Uterus (tissue), 2 donors: ENCODE measurements around the gene RNF225.

Experiments
- POLR2A ChIP-seq, 2 donors: fragments of 450-650 bp; IDR thresholded peaks; one replicate each; pipeline ENCODE4 v1.6.1; 2016; ENCODE audit warnings: antibody characterized with exemption in 2 of 2, mild to moderate bottlenecking in 1 of 2, moderate library complexity in 1 of 2
- TF ChIP-seq, protein P1 (sequence below), 4 experiments: fragments of 200-600 bp in 2 of 4; fragments of 450-650 bp in 2 of 4; sonication (generic) in 2 of 4; IDR thresholded peaks; one replicate each; pipeline ENCODE4 v1.5.1; 2016 to 2019; ENCODE audit warnings: antibody characterized with exemption in 4 of 4, mild to moderate bottlenecking in 2 of 4, moderate library complexity in 1 of 4

DNA sequence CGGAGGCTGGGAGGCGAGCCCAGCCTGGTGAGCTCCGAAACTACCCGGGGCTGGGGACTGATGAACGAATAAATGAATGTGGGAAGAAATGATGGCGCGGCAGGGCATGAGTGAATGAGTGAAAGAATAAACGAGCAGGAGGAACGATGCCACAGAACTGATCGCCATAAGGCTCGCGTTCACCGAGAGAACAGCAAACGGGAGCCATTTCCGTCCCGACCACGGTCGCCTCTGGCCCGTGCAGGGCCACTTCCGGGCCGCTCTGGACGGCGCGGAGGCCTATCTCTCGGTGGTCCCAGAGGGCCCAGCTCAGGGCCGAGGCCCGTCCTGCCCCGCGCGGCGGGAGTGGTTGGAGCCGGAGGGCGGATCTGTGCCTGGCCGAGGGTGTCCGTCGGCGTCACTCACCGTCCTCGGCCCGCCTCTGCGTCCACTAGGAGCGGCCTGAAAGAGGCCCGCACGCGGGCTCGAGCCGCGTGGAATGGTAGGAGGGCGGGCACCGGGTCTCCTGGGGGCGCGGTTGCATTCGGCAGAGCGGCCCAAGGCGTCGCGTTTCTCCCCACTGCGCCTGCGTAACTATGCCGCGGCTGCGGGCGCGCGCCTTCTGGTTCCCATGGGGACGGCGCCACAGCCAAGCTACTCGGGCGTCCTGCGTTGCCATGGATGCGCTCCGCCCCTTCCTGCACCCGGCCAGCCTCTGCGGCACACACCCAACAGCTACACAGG is 33.0 kb upstream of the RNF225 start, which contains the start of gene ZNF497:
- TF ChIP-seq, protein P1, sequence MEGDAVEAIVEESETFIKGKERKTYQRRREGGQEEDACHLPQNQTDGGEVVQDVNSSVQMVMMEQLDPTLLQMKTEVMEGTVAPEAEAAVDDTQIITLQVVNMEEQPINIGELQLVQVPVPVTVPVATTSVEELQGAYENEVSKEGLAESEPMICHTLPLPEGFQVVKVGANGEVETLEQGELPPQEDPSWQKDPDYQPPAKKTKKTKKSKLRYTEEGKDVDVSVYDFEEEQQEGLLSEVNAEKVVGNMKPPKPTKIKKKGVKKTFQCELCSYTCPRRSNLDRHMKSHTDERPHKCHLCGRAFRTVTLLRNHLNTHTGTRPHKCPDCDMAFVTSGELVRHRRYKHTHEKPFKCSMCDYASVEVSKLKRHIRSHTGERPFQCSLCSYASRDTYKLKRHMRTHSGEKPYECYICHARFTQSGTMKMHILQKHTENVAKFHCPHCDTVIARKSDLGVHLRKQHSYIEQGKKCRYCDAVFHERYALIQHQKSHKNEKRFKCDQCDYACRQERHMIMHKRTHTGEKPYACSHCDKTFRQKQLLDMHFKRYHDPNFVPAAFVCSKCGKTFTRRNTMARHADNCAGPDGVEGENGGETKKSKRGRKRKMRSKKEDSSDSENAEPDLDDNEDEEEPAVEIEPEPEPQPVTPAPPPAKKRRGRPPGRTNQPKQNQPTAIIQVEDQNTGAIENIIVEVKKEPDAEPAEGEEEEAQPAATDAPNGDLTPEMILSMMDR (IDR thresholded peaks at IDR 0.05): peak in 2 of 4 experiments; percentile 10 to 26
- peak in 1 of 2 donors; percentile 78 for TF ChIP-seq POLR2A (IDR thresholded peaks at IDR 0.05)
